NCI-H526 (cell line): Measurements from ENCODE around the gene REPS1.
"Not testable (repeated sequence)": the region's sequence is repeated elsewhere in the genome, so short reads cannot be mapped to it uniquely, and the experiment has no call there.

ENCODE experiments used
- DNase-seq, 2 experiments: peaks; one replicate each; lab custom pipeline; 2025; lab: John Stamatoyannopoulos, UW

The REPS1 gene, protein sequence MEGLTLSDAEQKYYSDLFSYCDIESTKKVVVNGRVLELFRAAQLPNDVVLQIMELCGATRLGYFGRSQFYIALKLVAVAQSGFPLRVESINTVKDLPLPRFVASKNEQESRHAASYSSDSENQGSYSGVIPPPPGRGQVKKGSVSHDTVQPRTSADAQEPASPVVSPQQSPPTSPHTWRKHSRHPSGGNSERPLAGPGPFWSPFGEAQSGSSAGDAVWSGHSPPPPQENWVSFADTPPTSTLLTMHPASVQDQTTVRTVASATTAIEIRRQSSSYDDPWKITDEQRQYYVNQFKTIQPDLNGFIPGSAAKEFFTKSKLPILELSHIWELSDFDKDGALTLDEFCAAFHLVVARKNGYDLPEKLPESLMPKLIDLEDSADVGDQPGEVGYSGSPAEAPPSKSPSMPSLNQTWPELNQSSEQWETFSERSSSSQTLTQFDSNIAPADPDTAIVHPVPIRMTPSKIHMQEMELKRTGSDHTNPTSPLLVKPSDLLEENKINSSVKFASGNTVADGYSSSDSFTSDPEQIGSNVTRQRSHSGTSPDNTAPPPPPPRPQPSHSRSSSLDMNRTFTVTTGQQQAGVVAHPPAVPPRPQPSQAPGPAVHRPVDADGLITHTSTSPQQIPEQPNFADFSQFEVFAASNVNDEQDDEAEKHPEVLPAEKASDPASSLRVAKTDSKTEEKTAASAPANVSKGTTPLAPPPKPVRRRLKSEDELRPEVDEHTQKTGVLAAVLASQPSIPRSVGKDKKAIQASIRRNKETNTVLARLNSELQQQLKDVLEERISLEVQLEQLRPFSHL

DNA sequence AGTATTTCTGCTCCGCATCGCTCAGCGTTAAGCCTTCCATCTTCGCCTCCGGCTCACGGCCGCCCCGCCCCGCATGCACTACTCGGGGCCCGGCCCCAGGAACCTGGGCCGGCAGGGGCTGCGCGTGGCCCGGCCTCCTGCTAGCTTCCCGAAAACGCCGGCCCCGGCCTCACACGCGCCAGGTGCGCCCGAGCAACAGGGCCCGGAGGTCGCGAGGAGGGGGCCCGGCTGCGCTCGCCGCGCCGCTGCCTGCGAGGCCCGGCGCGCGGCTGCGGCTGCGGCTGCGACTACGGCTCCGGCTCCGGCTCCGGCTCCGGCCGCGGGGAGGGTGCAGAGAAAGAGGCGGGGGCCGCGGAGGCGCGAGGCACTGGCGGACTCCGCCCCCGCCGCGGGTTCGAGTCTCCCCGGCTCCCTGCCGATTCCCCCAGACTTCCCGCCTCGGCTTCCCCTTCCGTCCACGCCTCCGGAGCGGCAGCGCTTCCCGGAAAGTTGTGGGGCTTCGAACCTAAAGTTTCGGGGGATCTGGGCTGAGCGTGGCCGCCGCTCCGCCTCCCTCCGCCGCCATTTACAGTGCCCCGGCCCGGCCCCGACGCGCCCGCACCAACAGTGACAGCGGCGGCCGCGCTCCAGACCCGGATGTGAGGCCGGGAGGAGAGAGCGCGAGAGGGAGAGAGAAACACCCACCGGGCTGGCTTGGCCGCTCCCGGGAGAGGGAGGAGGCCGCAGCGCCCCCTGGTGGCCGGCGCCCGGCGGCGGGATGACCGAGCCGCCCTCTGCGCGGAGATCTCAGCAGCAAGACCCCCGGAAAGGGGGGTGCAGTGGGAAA lies at the start of gene REPS1:
REPS1 (minus strand) TSS at position 611 of the 826 bp plus-strand sequence; CDS start at position 40, 571 bp downstream.
- peak; percentile 79 to 95 for DNase-seq

DNA sequence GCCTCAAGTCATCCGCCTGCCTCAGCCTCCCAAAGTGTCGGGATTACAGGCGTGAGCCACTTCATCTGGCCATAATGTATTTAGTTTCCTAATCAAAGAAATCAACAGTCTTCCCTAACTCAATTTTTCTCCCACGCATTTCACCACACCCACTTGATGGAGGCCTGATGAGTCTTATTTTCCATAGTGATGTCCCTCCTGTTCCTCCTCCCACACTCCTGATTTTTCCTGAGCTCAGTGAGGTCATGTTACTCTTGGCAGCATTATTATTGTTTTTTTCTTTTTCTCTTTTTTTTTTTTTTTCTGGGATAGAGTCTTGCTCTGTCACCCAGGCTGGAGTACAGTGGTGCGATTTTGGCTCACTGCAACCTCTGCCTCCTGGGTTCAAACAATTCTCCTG lies 49.4 kb upstream of the REPS1 start:
- no peak for DNase-seq

DNA sequence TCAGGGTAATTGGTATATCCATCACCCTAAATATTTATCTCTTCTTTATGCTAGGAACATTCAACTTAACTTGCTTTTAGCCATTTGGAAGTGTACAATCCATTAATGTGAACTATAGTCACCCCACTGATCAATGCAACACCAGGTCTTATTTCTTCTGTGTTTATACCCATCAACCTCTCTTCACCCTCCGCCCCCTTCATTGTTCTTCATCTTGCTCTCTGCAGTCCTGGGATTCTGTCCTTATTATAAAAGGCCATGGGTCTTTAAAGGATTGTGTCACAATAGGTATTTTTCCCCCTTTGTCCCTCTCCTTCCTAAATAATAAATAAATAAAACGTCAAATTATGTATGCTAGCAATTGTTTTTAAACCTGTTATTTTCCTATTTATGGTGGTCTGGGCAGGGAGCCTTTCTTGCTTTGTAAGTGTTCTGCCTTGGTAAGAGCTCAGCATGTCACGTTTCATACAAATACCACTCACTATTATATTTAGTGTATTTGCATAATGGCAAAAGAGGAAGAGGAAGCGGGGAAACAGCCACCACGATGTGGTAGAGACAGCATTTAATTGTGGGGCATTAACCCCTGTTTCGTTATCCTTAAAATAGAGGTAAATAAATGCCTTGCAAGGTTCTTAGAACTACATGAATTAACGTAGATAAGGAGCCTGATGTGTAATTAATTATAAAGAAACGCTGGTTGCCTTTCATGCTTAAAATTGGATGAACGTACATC lies 42.3 kb upstream of the REPS1 start:
- DNase-seq: peak; percentile 33 to 61

DNA sequence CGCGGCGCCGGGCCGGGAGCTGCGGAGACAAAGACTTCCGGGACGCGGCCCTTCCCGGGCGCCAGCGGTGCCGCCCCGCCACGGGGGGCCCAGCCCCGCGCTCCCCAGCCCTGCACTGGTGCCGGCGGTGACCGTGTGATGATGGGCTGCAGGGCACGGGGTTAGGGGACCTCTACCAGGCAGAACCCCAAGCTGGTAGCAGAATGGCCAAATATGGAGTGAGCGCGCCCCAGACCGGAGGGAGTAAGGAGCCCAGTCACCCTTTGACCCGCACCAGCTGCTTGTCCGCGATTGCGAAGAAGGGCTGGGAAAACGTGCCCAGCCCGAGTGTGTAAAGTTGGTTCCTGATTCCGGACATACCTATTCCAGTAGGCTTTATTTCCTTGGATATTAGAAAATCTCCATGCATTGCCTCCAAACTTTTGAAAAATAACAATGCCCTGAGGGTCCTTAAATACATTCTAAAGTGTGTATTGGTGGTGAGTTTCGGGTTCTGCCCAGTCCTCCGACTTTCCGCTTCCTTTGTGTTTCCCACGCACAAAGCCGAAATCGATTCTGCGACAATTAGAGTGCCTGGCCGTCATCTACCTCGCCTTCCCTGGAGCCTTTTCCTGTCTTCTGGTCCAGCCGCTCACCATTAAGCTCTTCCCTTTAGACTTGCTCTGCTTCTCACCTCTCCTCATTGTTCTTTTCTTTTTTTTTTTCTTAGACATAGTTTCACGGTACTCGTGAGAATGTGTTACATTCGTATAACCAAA lies 41.6 kb upstream of the REPS1 start:
- DNase-seq: peak; percentile 9 to 53

DNA sequence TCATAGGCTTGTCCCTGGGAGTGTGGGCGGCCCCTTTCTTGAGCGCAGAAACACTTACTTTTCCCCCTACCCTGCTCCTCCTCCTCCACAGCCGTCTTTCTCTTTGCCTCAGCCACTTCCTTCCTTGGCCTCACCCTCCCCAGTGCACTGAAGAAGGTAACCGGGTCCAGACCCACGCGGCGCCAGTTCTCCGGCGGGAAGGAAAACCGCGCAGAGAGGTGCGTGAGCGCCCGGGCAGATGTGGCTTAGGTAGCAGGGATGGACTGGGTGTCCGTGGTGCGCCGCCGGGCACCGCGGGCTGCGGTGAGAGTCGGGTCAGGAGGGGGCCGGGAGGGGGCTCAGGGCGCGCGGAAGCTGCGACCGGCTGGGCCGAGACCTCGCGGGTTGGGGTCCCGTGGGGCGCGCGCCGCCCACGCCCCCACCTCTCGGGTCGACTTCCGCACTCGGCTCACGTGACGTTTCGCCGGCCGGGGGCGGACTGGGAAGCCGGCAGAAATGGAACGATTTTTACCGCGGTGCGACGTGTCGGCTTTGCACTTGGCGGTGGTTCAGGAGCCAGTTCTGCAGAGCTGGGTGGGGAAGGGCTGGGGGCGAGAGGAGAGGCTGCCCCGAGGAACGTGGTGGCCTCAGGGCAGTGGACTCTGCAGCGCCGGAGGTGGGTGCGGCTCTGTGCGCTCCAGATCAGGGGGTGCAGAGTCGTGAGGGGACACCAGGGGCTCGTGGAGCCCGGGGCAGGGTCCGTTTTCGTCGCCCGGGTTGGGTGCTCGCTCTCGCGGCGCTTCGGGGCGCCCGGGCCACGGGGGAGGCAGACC lies 40.8 kb upstream of the REPS1 start, which contains the start of gene ABRACL:
ABRACL (plus strand) TSS at position 88 of the 812 bp plus-strand sequence. CDS start 5,416 bp downstream, outside the sequence.
- peak; percentile 37 to 78 for DNase-seq

DNA sequence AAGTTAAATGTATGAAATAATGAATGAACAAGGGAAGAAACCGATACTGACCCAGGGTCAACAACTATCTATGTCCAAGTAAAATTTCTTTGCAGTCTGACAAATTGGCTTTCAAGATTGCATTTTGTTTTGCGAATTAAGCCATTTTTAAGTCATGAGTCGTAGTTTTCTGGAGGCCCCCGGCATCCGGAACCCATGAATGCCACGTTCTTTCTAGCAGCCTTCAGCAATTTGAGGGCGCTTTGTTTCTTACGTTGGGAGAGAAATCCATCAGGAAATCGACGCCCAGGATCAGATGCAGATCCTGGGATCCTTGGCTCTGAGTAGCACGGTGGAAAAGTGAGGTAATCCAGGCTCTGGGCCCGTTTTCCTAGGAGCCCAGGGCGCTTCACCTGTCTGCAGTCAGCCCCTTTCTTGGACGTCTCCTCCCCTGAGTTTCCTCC lies 40.2 kb upstream of the REPS1 start:
- peak; percentile 61 to 78 for DNase-seq

DNA sequence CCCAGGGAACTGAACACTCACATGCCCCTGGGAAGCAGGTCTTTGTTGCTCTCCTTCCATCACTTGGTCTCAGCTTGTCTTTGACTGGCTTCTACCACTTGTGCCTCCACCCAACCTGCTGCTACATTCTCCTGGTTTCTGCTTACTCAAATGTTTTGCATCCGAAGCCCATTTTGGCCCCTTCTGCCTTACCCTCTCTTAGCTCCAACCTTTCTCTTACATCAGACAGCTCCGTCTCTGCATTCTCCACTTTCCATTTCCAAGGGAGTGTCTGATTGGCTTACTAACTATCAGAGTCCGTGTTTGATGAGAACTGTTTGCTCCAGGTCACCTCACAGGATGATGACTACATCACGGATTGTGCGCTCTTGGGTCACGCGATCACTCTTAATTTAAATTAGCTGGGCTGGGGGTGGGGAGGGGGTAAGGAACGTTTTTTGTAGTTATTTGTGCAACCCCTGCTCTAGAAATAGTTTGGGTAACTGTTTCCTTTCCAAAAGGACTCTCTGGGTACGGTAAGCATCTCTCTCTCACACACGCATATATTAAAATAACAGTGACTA lies 39.6 kb upstream of the REPS1 start:
- peak; percentile 46 to 61 for DNase-seq

DNA sequence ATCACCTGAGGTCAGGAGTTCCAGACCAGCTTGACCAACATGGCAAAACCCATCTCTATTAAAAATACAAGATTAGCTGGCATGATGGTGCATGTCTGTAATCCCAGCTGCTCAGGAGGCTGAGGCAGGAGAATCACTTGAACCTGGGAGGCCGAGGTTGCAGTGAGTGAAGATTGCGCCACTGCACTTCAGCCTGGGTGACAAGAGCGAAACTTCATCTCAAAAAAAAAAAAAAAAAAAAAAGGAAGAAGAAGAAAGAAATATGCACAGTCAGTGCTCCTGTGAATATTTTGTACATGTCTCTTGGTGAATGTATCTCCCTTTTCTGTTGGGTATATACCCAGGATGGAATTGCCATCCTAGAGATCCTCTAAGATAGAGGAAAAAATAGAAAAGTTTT lies 37.4 kb upstream of the REPS1 start:
- DNase-seq: not testable (repeated sequence)

DNA sequence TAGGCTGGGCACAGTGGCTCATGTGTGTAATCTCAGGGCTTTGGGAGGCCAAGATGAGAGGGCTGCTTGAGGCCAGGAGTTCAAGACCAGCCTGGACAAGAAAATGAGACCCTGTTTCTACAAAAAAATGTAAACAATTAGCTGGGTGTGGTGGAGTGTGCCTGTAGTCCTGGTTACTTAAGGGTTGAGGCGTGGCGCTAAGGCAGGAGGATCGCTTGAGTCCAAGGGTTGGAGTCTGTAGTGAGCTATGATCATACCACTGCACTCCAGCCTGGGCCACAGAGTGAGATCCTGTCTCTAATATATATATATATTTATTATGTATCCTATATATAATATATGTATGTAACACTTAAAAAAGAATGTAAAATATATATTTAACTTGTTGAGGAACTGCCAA lies 32.6 kb upstream of the REPS1 start:
- no peak for DNase-seq

DNA sequence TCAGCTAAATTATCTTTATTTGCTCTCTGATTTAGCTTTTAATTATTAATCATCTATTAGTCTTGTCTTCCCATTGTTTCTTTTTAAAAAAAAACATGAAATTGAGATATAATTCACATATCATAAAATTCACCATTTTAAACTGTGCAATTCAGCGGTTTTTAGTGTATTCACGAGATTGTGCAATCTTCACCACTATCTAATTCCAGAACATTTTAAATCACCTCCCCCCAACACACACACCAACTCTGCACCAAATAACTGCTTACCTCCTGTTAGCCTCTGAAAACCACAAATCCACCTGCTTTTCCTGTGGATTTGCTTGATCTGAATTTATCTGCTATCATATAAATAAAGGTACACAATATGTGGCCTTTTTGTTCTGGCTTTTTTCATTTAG lies 31.7 kb upstream of the REPS1 start:
- DNase-seq: no peak

DNA sequence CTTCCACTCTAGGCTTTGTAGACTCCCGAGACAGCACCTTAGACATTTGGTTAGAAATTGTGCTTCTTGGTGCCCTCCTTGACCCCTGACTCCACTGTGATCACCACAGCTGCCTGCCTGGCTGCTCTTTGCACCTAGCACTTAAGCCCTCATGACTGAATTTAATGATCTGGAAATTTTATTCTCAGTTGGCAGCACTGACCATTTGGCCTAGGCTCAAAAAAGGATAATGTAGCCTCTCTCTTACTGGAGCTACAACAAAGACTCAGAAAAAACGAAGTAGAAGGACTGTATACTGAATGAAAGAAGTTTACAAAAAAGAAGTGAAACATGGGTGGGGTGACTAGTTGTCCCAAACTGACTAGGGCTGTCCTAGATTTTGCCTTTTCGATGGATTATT lies 29.2 kb upstream of the REPS1 start:
- no peak for DNase-seq

DNA sequence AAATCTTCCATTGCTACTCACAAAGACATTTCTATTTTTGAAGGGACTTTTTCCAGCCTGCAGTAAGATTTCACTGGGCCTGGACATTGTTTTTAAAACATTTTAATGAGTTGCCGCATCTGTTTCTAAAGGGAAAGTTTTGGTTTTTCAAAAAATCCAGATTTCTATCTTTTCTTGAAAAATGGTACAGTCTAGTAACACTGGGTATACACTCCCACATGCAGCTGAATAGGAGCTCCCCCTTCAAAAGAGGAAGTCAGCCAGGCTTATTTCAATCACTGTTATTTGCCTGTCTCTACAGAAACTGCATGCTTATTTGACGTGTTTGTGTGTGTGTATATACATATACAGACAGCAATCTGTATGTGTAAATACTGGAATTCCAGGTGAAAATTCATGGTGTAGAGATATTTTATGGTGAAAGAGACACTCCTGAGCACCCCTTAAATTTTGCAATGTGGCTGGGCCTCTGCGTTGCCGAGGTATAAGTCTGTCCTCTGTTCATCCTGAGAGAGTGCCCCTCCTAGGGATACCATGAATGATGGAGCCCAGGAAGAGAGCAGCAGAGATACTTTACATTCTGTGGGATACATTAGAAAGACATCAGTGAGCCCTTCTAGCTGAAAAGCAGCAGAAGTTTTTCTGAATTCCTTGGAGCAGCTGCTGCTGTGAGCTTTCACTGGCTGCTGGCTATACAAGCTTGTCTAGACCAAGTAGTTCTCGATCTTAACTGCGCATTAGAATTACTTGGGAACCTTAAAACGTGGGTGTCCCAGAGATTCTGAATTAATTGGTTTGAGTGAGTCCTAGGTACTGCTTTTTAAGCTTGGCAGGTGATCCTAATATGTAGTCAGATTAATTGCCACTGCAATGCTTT lies 28.5 kb upstream of the REPS1 start:
- no peak for DNase-seq

DNA sequence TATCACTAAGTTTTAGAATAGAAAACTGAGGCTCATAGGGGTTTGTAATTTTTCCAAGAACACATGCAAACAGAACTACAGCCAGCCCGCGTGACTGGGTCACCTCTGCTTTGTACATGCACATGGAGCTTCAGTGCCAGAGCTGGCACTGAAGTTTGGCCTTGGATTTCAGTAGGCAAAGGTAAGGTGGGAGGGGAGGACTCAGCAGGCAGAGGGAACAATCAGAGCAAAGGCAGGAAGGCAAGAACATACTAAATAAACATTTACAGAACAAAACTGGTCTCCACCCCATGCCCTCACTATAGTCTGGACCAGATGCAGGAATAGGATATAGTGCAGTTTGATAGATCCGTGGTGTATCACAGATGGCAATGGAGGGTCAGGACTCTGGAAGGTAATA lies 26.9 kb upstream of the REPS1 start:
- no peak for DNase-seq

DNA sequence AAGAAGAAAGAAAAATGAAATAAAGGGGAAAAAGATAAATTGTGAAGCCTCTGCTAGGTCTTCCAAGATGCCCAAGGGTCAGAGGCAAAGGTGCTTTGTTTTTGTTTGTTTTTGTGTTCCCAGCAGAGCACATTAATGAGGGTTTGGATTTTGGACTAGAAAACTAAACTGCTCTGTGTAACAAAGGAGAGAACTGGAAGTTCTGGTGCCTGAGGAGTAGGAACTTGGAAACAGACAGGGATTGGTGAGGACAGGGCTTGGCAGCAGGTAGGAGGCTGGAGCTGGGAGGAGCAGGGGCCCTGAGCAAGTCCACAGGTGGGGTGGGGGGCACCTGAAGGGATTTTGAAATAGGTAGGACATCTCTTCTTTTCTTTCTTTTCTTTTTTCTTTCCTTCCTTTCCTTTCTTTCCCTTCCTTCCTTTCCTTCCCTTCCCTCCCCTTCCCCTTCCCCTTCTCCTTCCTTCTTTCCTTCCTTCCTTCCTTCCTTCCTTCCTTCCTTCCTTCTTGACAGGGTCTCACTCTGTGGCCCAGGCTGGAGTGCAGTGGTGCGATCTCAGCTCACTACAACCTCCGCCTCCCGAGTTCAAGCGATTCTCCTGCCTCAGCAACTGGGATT lies 25.2 kb upstream of the REPS1 start:
- no peak for DNase-seq

DNA sequence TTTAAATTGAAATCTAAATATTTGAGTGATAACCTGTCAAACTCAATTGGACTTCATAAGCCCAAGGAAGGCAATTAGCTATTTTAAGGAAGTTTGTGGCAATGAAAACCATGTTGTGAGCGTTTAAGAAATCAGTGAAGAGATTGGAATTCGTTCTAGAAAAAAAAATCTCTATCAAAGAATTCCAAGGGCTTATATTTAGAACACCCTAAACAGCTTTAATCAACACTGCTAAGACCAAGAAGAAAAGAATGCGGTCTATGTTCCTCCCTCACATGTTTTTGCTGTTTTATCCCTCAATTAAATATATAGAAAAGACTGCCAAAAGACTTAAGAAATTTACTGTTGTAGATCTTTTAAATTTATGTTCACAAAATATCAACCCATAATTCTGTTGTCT lies 23.9 kb upstream of the REPS1 start:
- DNase-seq: no peak

DNA sequence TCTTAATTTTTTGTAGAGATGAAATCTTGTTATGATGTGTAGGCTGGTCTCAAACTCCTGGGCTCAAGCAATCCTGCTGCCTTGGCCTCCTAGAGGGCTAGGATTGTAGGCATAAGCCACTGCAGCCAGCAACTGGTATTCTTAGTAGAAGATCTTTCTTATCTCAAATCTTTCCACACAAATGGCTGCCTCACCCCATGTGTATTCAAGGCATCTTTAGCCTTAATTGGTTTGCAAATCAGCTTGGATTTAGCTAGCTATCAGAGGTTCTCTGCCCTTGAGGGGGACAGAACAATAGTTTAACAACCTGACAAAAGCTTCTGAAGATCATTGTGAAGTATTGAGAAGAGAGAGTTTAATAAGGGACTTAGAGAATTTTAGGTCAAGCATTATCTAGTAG lies 22.6 kb upstream of the REPS1 start:
- DNase-seq: no peak

DNA sequence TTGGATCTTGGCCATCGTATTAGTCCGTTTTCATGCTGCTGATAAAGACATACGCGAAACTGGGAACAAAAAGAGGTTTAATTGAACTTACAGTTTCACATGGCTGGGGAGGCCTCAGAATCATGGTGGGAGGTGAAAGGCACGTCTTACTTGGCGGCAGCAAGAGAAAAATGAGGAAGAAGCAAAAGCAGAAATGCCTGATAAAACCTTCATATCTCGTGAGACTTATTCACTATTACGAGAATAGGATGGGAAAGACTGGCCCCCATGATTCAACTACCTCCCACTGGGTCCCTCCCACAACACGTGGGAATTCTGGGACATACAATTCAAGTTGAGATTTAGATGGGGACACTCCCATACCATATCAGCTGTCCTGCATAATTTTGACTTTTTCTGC lies 20.1 kb upstream of the REPS1 start:
- no peak for DNase-seq

DNA sequence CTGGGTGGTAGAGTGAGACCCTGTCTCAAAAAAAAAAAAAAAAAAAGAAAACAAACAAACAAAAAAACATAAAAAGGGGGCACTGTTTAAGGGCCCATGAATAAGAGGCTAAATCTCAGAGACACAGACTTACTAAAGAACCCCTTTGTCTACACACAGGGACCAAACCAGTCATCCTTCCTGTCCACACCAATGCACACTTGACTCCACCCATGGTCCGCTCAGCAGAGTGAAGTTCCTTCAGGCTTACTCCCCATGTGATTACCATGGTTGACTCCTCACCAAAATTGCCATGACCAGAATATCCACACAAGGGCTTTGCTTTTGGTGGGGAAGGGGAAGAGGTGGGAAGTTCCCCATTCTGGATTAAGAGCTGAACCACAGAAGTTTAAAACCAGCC lies 19.4 kb upstream of the REPS1 start:
- no peak for DNase-seq
